ENCODE measurements around the gene KHSRP. TPM values are rescaled to one million over a fixed set of nuclear protein-coding genes. Genes with fewer than 3 reads are reported as not detected.

KHSRP gene
- total RNA-seq, 4 donors from 2014 or later, result 100 to 206 (median 112) TPM

DNA sequence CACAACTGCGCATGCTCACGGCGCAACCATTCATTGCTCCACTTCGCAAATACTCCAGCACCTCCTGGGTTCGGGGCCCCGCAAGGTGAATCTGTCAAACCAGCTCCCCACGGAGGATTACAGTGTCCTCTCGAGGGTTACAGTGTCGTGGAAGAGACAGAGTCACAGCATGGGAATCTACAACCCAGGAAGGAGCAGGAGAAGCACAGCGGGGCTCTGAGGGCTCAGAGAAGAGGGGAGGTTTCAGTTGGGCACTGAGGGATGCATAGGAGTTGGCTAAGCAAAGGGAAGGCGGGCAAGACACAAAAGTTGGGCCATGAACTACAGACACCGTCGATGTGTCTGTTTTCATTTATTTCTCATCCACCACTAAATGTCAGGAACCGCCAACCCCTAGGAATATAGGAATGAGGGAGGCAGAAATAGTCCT, 30.6 kb downstream of the KHSRP start:
- Histone ChIP-seq H3K9me3 (no peaks in the 10 kb centered on the region), H3K27me3 (no peaks in the 10 kb centered on the region), H3K36me3 (peaks cover 0 to 16% (median 3%) of the 10 kb centered on the region in 4 donors), H3K4me1 (peaks cover 5 to 18% (median 8%) of the 10 kb centered on the region in 4 donors), H3K4me3 (peak overlapping the region; percentile 62 to 93 (median 82)), H3K27ac (peak overlapping the region; percentile 89 to 98 (median 94))
- in situ Hi-C loops (cut with MboI; ENCODE audit: low pct_ligation_motif_present in 1 of 4, low pct_unique_long_range_greater_than_20kb in 1 of 4, low sequenced_read_pairs in 3 of 4), result no loop called here
- WGBS, 2 donors (ENCODE audit: low coverage in 1 of 2), result 0 to 28% methylated on average over 2 to 14 of the region's 14 CpGs
- peak; percentile 76 for DNase-seq
- intact Hi-C loops (cut with DNase I; ENCODE audit: low total_unique reads), result loop anchor here (1.0 kb wide), 1 partner anchor 29 kb away; no protein-coding TSS in a partner anchor
- TF ChIP-seq POLR2AphosphoS5 (IDR thresholded peaks at IDR 0.05), result no peak
- TF ChIP-seq POLR2A (IDR thresholded peaks at IDR 0.05), result no peak
- TF ChIP-seq, protein P1, sequence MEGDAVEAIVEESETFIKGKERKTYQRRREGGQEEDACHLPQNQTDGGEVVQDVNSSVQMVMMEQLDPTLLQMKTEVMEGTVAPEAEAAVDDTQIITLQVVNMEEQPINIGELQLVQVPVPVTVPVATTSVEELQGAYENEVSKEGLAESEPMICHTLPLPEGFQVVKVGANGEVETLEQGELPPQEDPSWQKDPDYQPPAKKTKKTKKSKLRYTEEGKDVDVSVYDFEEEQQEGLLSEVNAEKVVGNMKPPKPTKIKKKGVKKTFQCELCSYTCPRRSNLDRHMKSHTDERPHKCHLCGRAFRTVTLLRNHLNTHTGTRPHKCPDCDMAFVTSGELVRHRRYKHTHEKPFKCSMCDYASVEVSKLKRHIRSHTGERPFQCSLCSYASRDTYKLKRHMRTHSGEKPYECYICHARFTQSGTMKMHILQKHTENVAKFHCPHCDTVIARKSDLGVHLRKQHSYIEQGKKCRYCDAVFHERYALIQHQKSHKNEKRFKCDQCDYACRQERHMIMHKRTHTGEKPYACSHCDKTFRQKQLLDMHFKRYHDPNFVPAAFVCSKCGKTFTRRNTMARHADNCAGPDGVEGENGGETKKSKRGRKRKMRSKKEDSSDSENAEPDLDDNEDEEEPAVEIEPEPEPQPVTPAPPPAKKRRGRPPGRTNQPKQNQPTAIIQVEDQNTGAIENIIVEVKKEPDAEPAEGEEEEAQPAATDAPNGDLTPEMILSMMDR (IDR thresholded peaks at IDR 0.05), result no peak
- TF ChIP-seq EP300 (IDR thresholded peaks at IDR 0.05; ENCODE audit: low read depth), result no peak

DNA sequence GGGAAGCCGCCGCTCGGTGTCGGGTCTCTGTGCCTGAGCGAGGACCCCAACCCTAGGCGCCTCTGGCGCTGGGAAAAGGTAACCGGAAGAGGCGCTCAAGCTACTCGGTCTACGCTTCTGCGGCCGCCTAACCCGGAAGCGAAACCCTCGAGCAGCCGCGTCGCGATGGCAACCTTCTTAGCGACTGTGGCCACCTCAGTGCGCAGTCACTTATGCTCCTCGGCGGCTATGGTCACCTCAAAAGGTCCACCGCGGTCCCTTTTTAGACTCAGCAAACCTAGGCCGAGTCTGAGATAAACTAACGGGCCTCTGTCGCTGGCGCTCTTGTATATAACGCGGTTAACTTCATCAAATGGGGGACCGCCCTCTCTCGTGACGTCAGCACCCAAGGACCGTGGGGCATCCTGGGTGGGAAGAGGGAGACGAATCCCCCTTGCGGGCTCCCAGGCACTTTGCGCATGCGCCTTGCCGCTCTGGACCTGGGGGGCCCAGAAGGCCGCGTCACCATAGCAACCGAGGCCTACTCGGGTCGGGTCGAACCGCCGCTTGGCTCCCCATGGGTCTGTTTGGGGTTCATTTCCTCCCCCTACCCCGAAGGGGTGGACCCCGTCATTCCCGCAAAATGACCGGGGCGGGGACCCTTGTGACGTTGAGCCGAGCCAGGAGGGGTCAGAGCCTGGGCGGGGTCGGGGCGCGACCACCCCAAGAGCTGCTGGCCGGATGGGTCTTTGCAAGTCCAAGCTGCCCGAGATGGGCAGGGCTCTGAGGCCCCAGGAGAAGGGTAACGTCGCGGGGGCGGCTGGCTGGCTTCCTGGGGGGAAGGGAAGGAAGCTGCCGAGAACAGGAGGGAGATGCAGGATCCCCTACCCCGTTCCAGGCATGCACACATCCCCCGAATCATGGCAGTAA, 31.3 kb downstream of the KHSRP start, which contains the start of gene GTF2F1:
Gene GTF2F1, minus strand, starts transcription at position 91 of the 909 bp plus-strand sequence. CDS start 169 bp downstream, outside the sequence.
- 1% methylated on average over 55 of the region's 69 CpGs; no CpG with 5 or more reads in 1 of the 2 donors for WGBS, 2 donors (ENCODE audit: low coverage in 1 of 2)
- Histone ChIP-seq H3K27me3 (no peaks in the 10 kb centered on the region), H3K9me3 (no peaks in the 10 kb centered on the region), H3K4me1 (peaks cover 5 to 18% (median 8%) of the 10 kb centered on the region in 4 donors), H3K4me3 (peak within 1 kb of the TSS; percentile 62 to 93 (median 82)), H3K27ac (peak within 1 kb of the TSS; percentile 89 to 98 (median 94)), H3K36me3 (peaks cover 0 to 22% (median 6%) of the 10 kb centered on the region in 4 donors)
- DNase-seq, result peak; percentile 93
- peak; percentile 48 for TF ChIP-seq POLR2A (IDR thresholded peaks at IDR 0.05)
- TF ChIP-seq, protein P1 (IDR thresholded peaks at IDR 0.05), result peak in 3 of 5 experiments; percentile 14 to 31 (median 17)
- TF ChIP-seq POLR2AphosphoS5 (IDR thresholded peaks at IDR 0.05), result peak in 2 of 3 donors; percentile 44 to 55
- TF ChIP-seq EP300 (IDR thresholded peaks at IDR 0.05; ENCODE audit: low read depth), result no peak
- in situ Hi-C loops (cut with MboI; ENCODE audit: low pct_ligation_motif_present in 1 of 4, low pct_unique_long_range_greater_than_20kb in 1 of 4, low sequenced_read_pairs in 3 of 4), result no loop called here
- intact Hi-C loops (cut with DNase I; ENCODE audit: low total_unique reads), result loop anchor here (1.0 kb wide), 1 partner anchor 30 kb away; no protein-coding TSS in a partner anchor

DNA sequence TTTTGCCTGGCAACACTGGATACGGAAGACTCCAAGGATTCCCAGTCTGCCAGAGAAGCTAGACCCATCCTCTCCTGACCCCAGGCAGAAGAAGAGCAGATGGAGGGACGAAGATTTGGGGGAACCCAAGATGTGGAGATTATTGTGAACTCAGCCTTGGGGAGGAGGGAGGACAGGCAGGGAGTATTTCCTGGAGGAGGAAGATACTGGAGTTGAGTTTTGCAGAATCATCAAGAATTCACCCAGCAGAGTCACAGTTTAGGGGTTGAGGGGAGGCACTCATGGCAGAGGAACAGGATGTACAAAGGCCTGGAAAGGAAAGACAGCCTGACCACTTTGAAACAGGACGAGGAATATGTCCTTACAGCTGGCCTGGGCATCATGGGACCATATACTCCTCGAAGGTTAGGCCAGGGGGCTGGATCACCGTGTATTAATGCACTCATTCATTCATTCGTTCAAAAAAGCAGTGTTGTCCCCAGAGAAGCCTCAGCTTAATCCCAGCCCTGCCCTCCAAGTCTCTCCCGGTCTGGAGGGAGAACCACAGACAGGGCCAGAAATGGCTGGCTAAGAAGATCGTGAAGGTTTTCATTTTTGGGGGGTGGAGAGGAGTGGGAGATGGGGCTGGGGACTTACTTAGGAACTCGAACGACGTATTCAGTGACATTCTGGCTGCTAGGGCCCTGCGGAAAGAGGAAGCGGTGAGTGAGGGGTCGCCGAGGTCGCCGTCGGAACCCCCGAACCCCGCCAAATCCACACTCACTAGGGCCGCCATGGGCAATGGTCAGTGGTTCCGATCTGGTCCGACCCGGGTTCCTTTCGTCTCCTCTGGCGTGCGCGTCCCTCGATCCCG, 32.2 kb downstream of the KHSRP start:
- intact Hi-C loops (cut with DNase I; ENCODE audit: low total_unique reads) (loop anchor here (1.0 kb wide), 1 partner anchor 31 kb away; no protein-coding TSS in a partner anchor), in situ Hi-C loops (cut with MboI; ENCODE audit: low pct_ligation_motif_present in 1 of 4, low pct_unique_long_range_greater_than_20kb in 1 of 4, low sequenced_read_pairs in 3 of 4) (no loop called here)
- H3K9me3 ChIP-seq, result no peaks in the 10 kb centered on the region
- no peak for DNase-seq
- peak overlapping the region; percentile 62 to 93 (median 82) for H3K4me3 ChIP-seq
- TF ChIP-seq, protein P1 (IDR thresholded peaks at IDR 0.05), result no peak
- TF ChIP-seq POLR2A (IDR thresholded peaks at IDR 0.05) (no peak), POLR2AphosphoS5 (IDR thresholded peaks at IDR 0.05) (no peak), EP300 (IDR thresholded peaks at IDR 0.05; ENCODE audit: low read depth) (no peak)
- peaks cover 0 to 31% (median 8%) of the 10 kb centered on the region in 4 donors for H3K36me3 ChIP-seq
- no peaks in the 10 kb centered on the region for H3K27me3 ChIP-seq
- 6 to 89% methylated on average over 2 to 30 of the region's 30 CpGs for WGBS, 2 donors (ENCODE audit: low coverage in 1 of 2)
- peaks cover 5 to 18% (median 8%) of the 10 kb centered on the region in 4 donors for H3K4me1 ChIP-seq
- H3K27ac ChIP-seq, result peak overlapping the region; percentile 89 to 98 (median 94)
